Ovary (tissue), 9 donors: ENCODE results near the gene TTC9. TPM values are rescaled to one million over a fixed set of nuclear protein-coding genes. Genes with fewer than 3 reads are reported as not detected.

ENCODE experiments used
- DNase-seq, 5 donors: peaks; one replicate each; pipeline ENCODE4 v3.0.0-alpha.2; 2019 to 2020
- H3K27ac ChIP-seq, 2 donors: fragments of 200-600 bp; one replicate each; pipeline versions ENCODE4 v1.5.1 to v1.8.0; 2019 to 2022
- H3K27me3 ChIP-seq: fragments of 200-600 bp; one replicate; pipeline ENCODE4 v1.8.0; 2022
- H3K36me3 ChIP-seq: fragments of 200-600 bp; sonication (generic); one replicate; pipeline ENCODE4 v1.5.1; 2019
- H3K4me1 ChIP-seq: one replicate; pipeline ENCODE4 v1.8.1; 2013; ENCODE audit warnings: mild to moderate bottlenecking, moderate library complexity; ENCODE audit not compliant: insufficient read depth
- H3K4me3 ChIP-seq: fragments of 200-600 bp; sonication (generic); one replicate; pipeline ENCODE4 v1.5.1; 2017
- H3K9me3 ChIP-seq, 2 donors: fragments of 200-600 bp in 1 of 2; sonication (generic) in 1 of 2; one replicate each; pipeline versions ENCODE4 v1.5.1 to v1.8.1; 2013 to 2019; ENCODE audit warnings: mild to moderate bottlenecking in 1 of 2, moderate library complexity in 1 of 2
- EP300 ChIP-seq: sonication (generic); formaldehyde crosslinking; IDR thresholded peaks from one replicate; pipeline ENCODE4 v1.6.1; 2017; ENCODE audit warnings: antibody characterized with exemption
- POLR2A ChIP-seq: fragments of 450-650 bp; IDR thresholded peaks from one replicate; pipeline ENCODE4 v1.6.1; 2017; ENCODE audit warnings: antibody characterized with exemption, mild to moderate bottlenecking, moderate library complexity
- WGBS, 3 donors: extraction: QIAGEN DNeasy Blood & Tissue Kit in 1 of 3; methylation state at CpG; one replicate each; pipeline versions ENCODE4 v1.1.5 to v1.1.7; 2013 to 2017; 5-methylcytosine and 5-hydroxymethylcytosine counted together
- intact Hi-C, 4 donors: fragments of 100-400 bp; cut with DNase I; formaldehyde crosslinking; loops; one replicate each; pipeline versions ENCODE4 v1.11.0 to v1.15.1; 2022 to 2023
- polyA plus RNA-seq, 2 donors: library from polyadenylated mRNA; stranded (reverse); fragments of 200-250 nt in 1 of 2; fragments of 350-450 nt in 1 of 2; fragmentation: Illumina TruSeq in 1 of 2; extraction: RNeasy Lipid Tissue Mini Kit (QIAGEN cat#74804) in 1 of 2; gene quantifications; one replicate each; pipeline ENCODE4 v1.2.3, GENCODE V29; 2013 to 2014
- total RNA-seq, 7 donors: library from RNA; depleted of rRNA in 2 of 7; stranded (reverse); fragments of >200 nt in 2 of 7; fragmentation: NEBNext Ultra II Directional in 3 of 7; extraction: Animal tissue kit (Norgen Biotek cat#: 25700) in 3 of 7; gene quantifications; one replicate each; pipeline versions ENCODE4 v1.1.0 to v1.2.4, GENCODE V29; 2016 to 2023
- TF ChIP-seq, protein P1 (sequence below), 3 donors: fragments of 450-650 bp in 2 of 3; fragments of 200-600 bp in 1 of 3; IDR thresholded peaks; one replicate each; pipeline versions ENCODE4 v1.5.1 to v1.8.0; 2016 to 2022; ENCODE audit warnings: antibody characterized with exemption in 3 of 3, mild to moderate bottlenecking in 1 of 3
- donor health status: DM: no; HTN: no; CAD: no; lungs with moderate emphysema.
- donor health status: DM: no; HTN: no; CAD: no.
- donor health status: Bipolar disorder and iron deficiency.
- donor health status: DM: yes; HTN: yes; CAD: no.
- donor health status: DM: no; HTN: no; CAD: no.
- donor health status: DM: yes; HTN: yes; CAD: no.

The TTC9 gene
- total and polyA plus RNA-seq, 9 donors = 0.05 to 7.1 (median 0.64) TPM

DNA sequence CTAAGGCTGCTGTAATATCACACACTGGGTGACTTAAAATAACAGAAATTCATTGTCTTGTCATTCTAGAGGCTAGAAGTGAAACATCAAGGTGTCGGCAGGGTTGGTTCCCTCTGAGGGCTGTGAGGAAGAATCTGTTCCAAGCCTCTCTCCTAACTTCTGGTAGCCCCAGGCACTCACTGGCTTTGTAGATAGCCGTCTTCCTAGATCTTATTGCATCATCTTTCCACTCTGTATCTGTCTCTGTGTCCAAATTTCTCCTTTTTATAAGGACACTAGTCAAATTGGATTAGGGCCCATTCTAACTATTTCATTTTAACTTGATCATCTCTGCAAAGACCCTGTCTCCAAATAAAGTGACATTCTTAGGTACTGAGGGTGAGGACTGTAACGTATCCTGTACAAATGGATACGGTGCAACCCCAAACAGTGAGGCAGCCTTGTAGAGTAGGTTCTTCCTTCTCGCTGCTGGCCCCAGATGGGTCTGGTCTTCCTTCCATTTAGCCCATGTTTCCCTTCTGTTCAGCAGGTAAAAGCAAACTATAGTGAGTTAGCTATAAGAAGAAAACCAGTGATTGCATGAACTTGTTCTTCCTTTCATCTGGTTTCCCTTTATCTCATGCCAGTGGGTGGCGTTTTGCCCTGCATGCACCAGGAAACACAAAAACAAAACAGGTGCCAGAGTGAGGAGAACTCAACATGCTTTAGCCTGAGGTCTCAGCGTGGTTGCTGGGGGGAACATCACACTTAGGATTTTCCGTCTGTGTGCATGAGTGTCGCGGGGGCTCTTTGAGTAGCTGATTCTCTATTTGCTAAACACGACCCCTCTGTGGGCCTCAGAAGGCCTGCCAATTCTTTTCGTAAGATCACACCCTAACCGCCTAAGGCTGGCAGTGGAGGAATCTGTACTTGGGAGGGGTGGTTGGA is 19.5 kb downstream of the TTC9 start:
- Histone ChIP-seq H3K4me1 (no peaks in the 10 kb centered on the region), H3K27me3 (no peaks in the 10 kb centered on the region), H3K9me3 (no peaks in the 10 kb centered on the region), H3K27ac (no peak overlapping the region), H3K4me3 (no peak overlapping the region), H3K36me3 (no peaks in the 10 kb centered on the region)
- TF ChIP-seq EP300 (no peak), POLR2A (no peak)
- TF ChIP-seq, protein P1, sequence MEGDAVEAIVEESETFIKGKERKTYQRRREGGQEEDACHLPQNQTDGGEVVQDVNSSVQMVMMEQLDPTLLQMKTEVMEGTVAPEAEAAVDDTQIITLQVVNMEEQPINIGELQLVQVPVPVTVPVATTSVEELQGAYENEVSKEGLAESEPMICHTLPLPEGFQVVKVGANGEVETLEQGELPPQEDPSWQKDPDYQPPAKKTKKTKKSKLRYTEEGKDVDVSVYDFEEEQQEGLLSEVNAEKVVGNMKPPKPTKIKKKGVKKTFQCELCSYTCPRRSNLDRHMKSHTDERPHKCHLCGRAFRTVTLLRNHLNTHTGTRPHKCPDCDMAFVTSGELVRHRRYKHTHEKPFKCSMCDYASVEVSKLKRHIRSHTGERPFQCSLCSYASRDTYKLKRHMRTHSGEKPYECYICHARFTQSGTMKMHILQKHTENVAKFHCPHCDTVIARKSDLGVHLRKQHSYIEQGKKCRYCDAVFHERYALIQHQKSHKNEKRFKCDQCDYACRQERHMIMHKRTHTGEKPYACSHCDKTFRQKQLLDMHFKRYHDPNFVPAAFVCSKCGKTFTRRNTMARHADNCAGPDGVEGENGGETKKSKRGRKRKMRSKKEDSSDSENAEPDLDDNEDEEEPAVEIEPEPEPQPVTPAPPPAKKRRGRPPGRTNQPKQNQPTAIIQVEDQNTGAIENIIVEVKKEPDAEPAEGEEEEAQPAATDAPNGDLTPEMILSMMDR (IDR thresholded peaks at IDR 0.05) = no peak
- DNase-seq = no peak
- 67 to 76% (median 69%) methylated on average over 13 of the region's 13 CpGs for WGBS, 3 donors
- intact Hi-C loops = no loop called here

DNA sequence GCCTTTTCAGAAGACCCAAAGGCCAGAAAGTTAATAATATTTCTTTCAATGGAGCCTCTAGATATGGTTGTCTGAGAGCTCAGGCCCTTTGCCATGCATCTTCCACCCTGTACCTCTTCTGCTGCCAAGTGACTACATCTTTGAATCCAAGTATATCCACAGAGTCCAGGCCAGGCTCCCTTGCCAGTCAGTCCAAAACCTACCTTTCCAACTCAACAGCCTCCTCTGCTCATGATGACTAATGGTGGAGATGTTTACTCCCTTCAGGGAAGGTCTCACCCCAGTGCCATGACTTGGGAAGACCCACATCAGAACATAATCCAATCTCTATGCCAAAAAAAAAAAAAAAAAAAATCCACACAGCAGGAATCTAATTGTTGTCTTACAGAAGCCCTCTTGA is 20.4 kb downstream of the TTC9 start:
- Histone ChIP-seq H3K4me1 (no peaks in the 10 kb centered on the region), H3K36me3 (no peaks in the 10 kb centered on the region), H3K27me3 (no peaks in the 10 kb centered on the region), H3K4me3 (no peak overlapping the region), H3K9me3 (no peaks in the 10 kb centered on the region), H3K27ac (no peak overlapping the region)
- TF ChIP-seq EP300 (no peak), POLR2A (no peak)
- TF ChIP-seq, protein P1 (IDR thresholded peaks at IDR 0.05) = no peak
- DNase-seq = no peak
- intact Hi-C loops = no loop called here

DNA sequence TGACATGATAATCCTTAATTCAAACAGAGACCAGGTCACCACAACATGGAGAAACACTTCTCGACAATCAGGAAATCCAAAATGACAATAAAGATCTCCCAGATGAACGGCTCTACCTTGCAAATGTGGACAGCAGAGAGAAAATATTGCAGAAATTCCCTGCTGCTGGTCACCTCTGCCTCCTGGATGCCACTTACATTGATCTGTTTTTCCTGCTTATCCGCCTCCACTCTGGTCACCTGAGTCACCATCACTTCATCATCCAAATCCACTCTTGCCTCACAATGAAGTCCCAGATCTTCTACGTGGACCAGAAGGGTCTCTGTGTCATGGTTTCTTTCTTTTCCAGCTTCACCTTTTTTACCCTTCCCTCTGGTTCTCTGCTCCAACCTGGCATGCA is 21.1 kb downstream of the TTC9 start:
- intact Hi-C loops = no loop called here
- Histone ChIP-seq H3K9me3 (no peaks in the 10 kb centered on the region), H3K4me3 (no peak overlapping the region), H3K36me3 (no peaks in the 10 kb centered on the region), H3K27me3 (no peaks in the 10 kb centered on the region), H3K4me1 (no peaks in the 10 kb centered on the region), H3K27ac (no peak overlapping the region)
- DNase-seq = no peak
- 85 to 89% (median 86%) methylated on average over 4 of the region's 4 CpGs for WGBS, 3 donors
- TF ChIP-seq EP300 (no peak), POLR2A (no peak)
- TF ChIP-seq, protein P1 (IDR thresholded peaks at IDR 0.05) = no peak

DNA sequence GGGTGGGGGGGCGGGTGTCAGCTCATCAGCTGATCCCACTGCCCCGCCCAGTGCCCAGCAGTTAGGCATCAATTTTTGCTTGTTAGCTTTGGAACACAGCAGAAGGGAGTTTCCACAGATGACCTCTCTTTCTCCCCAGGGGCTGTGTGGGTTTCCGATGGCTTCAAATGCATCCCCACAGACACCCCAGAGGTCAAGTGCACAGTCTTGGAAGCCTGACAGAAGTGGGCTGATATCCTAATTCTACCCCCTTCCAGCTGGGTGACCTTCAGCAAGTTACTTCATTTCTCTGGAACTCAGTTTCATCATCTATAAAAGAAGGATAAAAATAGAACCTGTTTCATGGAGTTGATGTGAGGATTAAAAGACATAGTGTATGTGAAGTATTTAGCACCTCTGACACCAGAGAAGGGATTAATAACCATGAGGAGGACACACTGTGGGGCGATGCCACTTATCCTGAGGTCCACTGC is 22.0 kb downstream of the TTC9 start:
- Histone ChIP-seq H3K36me3 (no peaks in the 10 kb centered on the region), H3K4me3 (no peak overlapping the region), H3K27ac (no peak overlapping the region), H3K27me3 (no peaks in the 10 kb centered on the region), H3K9me3 (no peaks in the 10 kb centered on the region), H3K4me1 (no peaks in the 10 kb centered on the region)
- WGBS, 3 donors = 44 to 67% (median 52%) methylated on average over 4 of the region's 4 CpGs
- intact Hi-C loops = no loop called here
- DNase-seq = no peak
- TF ChIP-seq EP300 (no peak), POLR2A (no peak)
- TF ChIP-seq, protein P1 (IDR thresholded peaks at IDR 0.05) = no peak
